Measurements from ENCODE around the gene EREG. TPM values are rescaled to one million over a fixed set of nuclear protein-coding genes. Genes with fewer than 3 reads are reported as not detected.

Gene EREG
- polyA plus RNA-seq, 2 of the 4 experiments (the other 2 are of a cell fraction): 34.0 to 102 TPM

- 43% methylated on average over 5 of the region's 5 CpGs for WGBS (ENCODE audit: missing lambda C conversion rate)
- FAIRE-seq: no peak
- H3K4me1 ChIP-seq: peaks cover 62% of the 10 kb centered on the region
- peak overlapping the region; percentile 79 to 87 for H3K27ac ChIP-seq
- H3K4me2 ChIP-seq: peak overlapping the region; percentile 62
- TF ChIP-seq BHLHE40 (IDR thresholded peaks at IDR 0.05; ENCODE audit: low read depth, low read length) (no peak), RAD21 (conservative IDR thresholded peaks at IDR 0.05 in 1 of 2, IDR thresholded peaks at IDR 0.05 in 1 of 2) (no peak), MAFK (IDR thresholded peaks at IDR 0.05; ENCODE audit: partially characterized antibody) (no peak), TP53 (CRISPR knock-in tag; IDR thresholded peaks at IDR 0.05) (no peak), RARB (CRISPR knock-in tag; IDR thresholded peaks at IDR 0.05) (no peak), EHMT2 (IDR thresholded peaks at IDR 0.05; ENCODE audit: low read depth) (no peak), GATA3 (IDR thresholded peaks at IDR 0.05; ENCODE audit: borderline replicate concordance) (no peak), HDAC2 (IDR thresholded peaks at IDR 0.05) (no peak), POLR2AphosphoS2 (conservative IDR thresholded peaks at IDR 0.05; ENCODE audit: low read length) (no peak), CHD2 (IDR thresholded peaks at IDR 0.05; ENCODE audit: low read length, partially characterized antibody) (no peak), EP300 (IDR thresholded peaks at IDR 0.05) (no peak), TFCP2L1 (CRISPR knock-in tag; IDR thresholded peaks at IDR 0.05) (no peak), HOXA7 (CRISPR knock-in tag; IDR thresholded peaks at IDR 0.05) (no peak)
- TF ChIP-seq, protein P1, sequence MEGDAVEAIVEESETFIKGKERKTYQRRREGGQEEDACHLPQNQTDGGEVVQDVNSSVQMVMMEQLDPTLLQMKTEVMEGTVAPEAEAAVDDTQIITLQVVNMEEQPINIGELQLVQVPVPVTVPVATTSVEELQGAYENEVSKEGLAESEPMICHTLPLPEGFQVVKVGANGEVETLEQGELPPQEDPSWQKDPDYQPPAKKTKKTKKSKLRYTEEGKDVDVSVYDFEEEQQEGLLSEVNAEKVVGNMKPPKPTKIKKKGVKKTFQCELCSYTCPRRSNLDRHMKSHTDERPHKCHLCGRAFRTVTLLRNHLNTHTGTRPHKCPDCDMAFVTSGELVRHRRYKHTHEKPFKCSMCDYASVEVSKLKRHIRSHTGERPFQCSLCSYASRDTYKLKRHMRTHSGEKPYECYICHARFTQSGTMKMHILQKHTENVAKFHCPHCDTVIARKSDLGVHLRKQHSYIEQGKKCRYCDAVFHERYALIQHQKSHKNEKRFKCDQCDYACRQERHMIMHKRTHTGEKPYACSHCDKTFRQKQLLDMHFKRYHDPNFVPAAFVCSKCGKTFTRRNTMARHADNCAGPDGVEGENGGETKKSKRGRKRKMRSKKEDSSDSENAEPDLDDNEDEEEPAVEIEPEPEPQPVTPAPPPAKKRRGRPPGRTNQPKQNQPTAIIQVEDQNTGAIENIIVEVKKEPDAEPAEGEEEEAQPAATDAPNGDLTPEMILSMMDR (IDR thresholded peaks at IDR 0.05): no peak
- TF ChIP-seq, protein P2, sequence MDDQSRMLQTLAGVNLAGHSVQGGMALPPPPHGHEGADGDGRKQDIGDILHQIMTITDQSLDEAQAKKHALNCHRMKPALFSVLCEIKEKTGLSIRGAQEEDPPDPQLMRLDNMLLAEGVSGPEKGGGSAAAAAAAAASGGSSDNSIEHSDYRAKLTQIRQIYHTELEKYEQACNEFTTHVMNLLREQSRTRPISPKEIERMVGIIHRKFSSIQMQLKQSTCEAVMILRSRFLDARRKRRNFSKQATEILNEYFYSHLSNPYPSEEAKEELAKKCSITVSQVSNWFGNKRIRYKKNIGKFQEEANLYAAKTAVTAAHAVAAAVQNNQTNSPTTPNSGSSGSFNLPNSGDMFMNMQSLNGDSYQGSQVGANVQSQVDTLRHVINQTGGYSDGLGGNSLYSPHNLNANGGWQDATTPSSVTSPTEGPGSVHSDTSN (IDR thresholded peaks at IDR 0.05): no peak
- TF ChIP-seq, protein P3, sequence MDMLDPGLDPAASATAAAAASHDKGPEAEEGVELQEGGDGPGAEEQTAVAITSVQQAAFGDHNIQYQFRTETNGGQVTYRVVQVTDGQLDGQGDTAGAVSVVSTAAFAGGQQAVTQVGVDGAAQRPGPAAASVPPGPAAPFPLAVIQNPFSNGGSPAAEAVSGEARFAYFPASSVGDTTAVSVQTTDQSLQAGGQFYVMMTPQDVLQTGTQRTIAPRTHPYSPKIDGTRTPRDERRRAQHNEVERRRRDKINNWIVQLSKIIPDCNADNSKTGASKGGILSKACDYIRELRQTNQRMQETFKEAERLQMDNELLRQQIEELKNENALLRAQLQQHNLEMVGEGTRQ (IDR thresholded peaks at IDR 0.05): no peak
- TF ChIP-seq, protein P4, sequence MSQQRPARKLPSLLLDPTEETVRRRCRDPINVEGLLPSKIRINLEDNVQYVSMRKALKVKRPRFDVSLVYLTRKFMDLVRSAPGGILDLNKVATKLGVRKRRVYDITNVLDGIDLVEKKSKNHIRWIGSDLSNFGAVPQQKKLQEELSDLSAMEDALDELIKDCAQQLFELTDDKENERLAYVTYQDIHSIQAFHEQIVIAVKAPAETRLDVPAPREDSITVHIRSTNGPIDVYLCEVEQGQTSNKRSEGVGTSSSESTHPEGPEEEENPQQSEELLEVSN (IDR thresholded peaks at IDR 0.05; ENCODE audit: borderline replicate concordance, low read depth): no peak
- ChIA-PET CTCF (interaction anchor here (0.6 to 5.3 kb wide), 30 partner anchors 11 to 1672 kb away, joined by 3 to 63 read pairs (median 3); partner anchors contain the start of gene AREG), POLR2A (interaction anchor here (0.7 kb wide), 5 partner anchors 13 to 778 kb away, joined by 3 to 7 read pairs (median 5); partner anchors contain the start of gene EREG)
- H3K9me3 ChIP-seq: no peaks in the 10 kb centered on the region
- no peak overlapping the region for H3K4me3 ChIP-seq
- DNase-seq (ENCODE audit: low read depth in 1 of 2, low spot score in 1 of 2): no peak
- no peak; a peak in 1 of 6 replicates for ATAC-seq
Observed at GRCh38 chr4:74377714-74378113, 12.8 kb downstream of the EREG start.

- TF ChIP-seq ZC3H11A (IDR thresholded peaks at IDR 0.05) (no peak), BHLHE40 (IDR thresholded peaks at IDR 0.05; ENCODE audit: low read depth, low read length) (no peak), TP53 (CRISPR knock-in tag; IDR thresholded peaks at IDR 0.05) (no peak), POLR2AphosphoS2 (conservative IDR thresholded peaks at IDR 0.05; ENCODE audit: low read length) (0 out of 2 replicates have a peak, but pooled peaks have one; percentile 11), NFE2L2 (conservative IDR thresholded peaks at IDR 0.05; ENCODE audit: low read length) (no peak)
- Histone ChIP-seq H3K4me2 (peak overlapping the region; percentile 62), H3K9me3 (no peaks in the 10 kb centered on the region), H3K27ac (peak overlapping the region; percentile 79 to 87; a peak in 5 of 6 replicates), H3K4me1 (peaks cover 53% of the 10 kb centered on the region), H3K4me3 (no peak overlapping the region)
- ChIA-PET CTCF (interaction anchor here (0.9 to 5.3 kb wide), 8 partner anchors 8 to 295 kb away, joined by 3 to 63 read pairs (median 14); partner anchors contain the start of gene AREG), POLR2A (no interaction called here)
- DNase-seq (ENCODE audit: low read depth in 1 of 2, low spot score in 1 of 2) (no peak), FAIRE-seq (no peak), ATAC-seq (no peak)
Observed at GRCh38 chr4:74378573-74378972, 13.6 kb downstream of the EREG start.

DNA sequence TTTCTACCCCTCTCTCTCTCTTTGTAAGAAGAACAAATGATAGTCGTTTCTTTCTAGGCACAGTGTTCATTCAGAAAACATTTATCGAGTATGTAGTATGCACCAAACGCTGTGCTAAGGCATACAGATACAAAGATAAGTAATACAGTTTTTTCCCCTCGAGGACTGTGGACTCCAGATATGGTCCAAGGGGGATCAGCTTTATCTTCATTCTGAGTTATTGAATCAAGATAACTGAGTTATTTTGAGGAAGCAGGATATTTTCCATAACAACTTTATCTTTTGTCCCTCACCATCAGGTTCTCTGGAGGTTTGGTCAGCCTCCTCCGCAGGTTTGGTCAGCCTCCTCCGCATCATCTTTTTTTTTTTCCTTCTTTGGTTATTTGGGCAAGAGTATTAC, 15.0 kb downstream of the EREG start:
- POLR2A ChIA-PET: no interaction called here
- peak overlapping the region in 1 of 2 experiments; percentile 87; a peak in 3 of 6 replicates for H3K27ac ChIP-seq
- TF ChIP-seq SMC3 (IDR thresholded peaks at IDR 0.05) (no peak), REST (IDR thresholded peaks at IDR 0.05) (no peak)
- TF ChIP-seq, protein P5, sequence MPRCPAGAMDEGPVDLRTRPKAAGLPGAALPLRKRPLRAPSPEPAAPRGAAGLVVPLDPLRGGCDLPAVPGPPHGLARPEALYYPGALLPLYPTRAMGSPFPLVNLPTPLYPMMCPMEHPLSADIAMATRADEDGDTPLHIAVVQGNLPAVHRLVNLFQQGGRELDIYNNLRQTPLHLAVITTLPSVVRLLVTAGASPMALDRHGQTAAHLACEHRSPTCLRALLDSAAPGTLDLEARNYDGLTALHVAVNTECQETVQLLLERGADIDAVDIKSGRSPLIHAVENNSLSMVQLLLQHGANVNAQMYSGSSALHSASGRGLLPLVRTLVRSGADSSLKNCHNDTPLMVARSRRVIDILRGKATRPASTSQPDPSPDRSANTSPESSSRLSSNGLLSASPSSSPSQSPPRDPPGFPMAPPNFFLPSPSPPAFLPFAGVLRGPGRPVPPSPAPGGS (IDR thresholded peaks at IDR 0.05): no peak
- WGBS (ENCODE audit: missing lambda C conversion rate): 76% methylated on average over 6 of the region's 6 CpGs
- no peak for DNase-seq (ENCODE audit: low read depth in 1 of 2, low spot score in 1 of 2)
- peaks cover 45% of the 10 kb centered on the region for H3K4me1 ChIP-seq
- CTCF ChIA-PET: interaction anchor here (1.0 to 5.3 kb wide), 6 partner anchors 9 to 299 kb away, joined by 3 to 63 read pairs (median 5); partner anchors contain the start of gene AREG
- ATAC-seq: no peak
- no peaks in the 10 kb centered on the region for H3K9me3 ChIP-seq
- no peak overlapping the region for H3K4me2 ChIP-seq
- H3K4me3 ChIP-seq: no peak overlapping the region
- FAIRE-seq: no peak

Data from A549 (cell line).